ENCODE results near the gene GNG12.

Gene GNG12

DNA sequence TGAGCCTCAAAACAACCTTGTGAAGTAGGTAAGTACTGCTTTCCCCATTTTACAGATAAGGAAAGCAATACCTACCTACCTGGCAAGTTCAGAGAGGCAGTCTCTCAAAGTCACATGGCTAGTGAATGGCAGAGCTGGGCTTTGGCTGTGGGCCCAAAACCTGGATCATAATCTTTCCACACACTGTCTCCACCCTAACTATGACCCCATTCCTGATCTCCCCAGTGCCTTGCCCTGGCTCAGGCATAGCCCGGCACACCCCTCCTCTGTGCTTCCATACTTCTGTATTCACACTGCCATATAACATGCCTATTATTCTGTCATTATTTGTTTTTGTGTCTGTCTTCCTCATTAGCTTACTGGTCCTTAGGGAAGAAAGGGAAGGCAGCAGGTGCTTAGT, 15.9 kb downstream of the GNG12 start:
- DNase-seq (ENCODE audit: low read depth), result no peak
- TF ChIP-seq, protein P1, sequence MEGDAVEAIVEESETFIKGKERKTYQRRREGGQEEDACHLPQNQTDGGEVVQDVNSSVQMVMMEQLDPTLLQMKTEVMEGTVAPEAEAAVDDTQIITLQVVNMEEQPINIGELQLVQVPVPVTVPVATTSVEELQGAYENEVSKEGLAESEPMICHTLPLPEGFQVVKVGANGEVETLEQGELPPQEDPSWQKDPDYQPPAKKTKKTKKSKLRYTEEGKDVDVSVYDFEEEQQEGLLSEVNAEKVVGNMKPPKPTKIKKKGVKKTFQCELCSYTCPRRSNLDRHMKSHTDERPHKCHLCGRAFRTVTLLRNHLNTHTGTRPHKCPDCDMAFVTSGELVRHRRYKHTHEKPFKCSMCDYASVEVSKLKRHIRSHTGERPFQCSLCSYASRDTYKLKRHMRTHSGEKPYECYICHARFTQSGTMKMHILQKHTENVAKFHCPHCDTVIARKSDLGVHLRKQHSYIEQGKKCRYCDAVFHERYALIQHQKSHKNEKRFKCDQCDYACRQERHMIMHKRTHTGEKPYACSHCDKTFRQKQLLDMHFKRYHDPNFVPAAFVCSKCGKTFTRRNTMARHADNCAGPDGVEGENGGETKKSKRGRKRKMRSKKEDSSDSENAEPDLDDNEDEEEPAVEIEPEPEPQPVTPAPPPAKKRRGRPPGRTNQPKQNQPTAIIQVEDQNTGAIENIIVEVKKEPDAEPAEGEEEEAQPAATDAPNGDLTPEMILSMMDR (IDR thresholded peaks at IDR 0.05; ENCODE audit: low read depth, low read length, missing control alignments), result no peak
- no peak overlapping the region for H3K4me3 ChIP-seq (ENCODE audit: low read depth, low read length)

DNA sequence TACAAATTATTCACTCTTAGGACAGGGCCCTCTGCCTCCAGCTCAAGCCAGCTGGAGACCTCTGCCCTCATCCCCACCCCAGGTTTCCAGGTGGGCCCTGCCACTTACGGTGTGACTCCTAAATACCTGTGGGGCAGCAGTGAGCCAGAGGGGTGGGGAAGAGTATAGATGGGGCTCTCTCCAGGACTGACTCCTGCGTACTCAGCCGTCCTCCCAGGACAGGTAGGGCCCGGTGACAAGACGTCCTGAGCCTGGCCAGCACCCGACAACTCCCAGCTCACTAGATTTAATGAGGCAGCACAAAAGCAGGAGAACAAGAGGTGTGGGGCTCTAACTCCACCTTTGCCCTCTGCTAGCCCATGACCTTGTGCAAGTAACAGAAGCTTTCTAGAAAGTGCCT, 16.8 kb downstream of the GNG12 start:
- no peak for DNase-seq (ENCODE audit: low read depth)
- TF ChIP-seq, protein P1 (IDR thresholded peaks at IDR 0.05; ENCODE audit: low read depth, low read length, missing control alignments), result no peak
- H3K4me3 ChIP-seq (ENCODE audit: low read depth, low read length), result no peak overlapping the region

DNA sequence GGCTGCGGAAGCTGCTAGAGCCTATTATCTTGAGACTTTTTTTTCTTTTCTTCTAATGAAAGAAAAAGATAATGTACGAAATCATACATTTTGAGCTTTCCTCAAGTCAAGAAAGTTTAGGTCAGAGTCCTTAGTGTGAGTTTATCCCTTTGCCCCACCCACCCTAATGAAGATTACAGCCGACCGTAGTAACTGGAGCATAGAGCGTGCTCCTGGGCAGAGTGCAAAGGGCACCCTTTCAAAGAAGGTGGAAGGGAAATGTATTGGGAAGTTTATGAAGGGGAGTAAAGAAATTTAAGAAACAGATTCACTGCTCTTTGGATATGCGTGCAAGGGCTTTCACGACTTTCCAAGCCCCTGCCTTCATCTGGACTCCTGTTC, 17.2 kb downstream of the GNG12 start:
- TF ChIP-seq, protein P1 (IDR thresholded peaks at IDR 0.05; ENCODE audit: low read depth, low read length, missing control alignments), result no peak
- no peak overlapping the region for H3K4me3 ChIP-seq (ENCODE audit: low read depth, low read length)
- DNase-seq (ENCODE audit: low read depth), result no peak

DNA sequence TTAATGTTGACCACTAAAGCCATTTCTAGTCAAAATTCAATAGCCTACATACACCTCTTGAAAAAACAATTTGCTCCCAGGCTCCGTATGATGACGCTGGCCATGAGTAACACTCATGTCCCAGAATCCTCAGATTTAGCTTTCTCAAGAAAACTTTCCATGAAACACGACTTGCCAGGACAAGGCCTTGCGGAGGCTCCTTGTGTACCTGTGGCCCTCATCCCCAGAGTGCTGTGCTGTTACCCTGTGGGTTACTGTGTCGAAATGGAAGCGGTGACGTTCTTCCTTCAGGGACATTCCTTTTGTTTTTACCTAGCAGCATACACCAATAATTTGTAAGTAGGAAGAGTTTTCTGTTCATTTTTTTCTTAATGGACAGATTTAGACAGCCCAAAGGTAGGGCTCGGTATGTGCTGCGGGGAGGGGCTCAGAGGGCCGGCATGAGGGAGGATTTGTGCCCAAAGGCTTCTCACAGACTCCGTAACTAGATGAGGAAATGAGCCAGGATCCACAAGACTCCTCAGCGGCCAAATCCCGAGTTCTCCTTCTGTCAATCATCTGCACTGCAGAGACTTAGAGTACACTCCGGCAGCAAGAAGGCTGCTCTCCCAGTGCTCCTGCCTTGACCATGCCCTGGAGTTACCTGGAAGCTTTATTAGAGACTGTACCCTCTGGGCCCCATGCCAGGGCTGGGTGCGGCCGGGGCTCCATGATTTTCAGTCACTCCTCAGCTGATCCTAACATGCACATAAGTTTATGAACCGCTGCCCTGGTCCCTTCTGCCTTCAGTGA, 17.8 kb downstream of the GNG12 start:
- no peak overlapping the region for H3K4me3 ChIP-seq (ENCODE audit: low read depth, low read length)
- no peak for DNase-seq (ENCODE audit: low read depth)
- TF ChIP-seq, protein P1 (IDR thresholded peaks at IDR 0.05; ENCODE audit: low read depth, low read length, missing control alignments), result no peak

DNA sequence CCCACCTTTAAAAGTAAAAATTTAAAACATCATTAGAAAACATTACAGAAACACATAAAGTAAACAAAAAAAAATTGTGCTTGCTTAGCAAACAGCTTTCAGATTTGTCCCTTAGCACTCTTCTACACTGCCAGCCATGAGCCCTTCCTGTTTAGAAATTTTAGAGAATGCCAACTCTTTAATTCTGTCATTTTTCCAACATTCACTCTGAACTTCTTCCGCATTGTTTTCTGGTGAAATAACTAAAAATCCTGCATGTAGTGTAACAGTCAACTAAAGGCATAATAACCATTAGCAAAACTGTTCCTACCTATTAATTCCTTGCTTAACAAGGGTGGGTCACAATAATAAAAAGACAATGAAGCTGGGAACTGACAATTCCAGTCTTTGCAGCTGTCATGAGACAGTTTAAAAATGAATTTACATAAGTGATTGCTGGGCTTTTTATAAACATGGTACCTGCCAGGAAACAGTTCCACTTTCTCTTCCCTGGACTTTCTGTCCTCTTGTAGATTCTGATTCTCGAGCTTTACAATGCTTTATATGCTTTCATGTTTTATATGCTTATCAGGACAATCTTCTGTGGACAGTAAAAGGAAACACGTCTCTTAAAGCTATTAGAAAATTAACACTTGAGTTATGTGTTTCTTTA, 19.0 kb downstream of the GNG12 start:
- TF ChIP-seq, protein P1 (IDR thresholded peaks at IDR 0.05; ENCODE audit: low read depth, low read length, missing control alignments), result no peak
- no peak for DNase-seq (ENCODE audit: low read depth)
- H3K4me3 ChIP-seq (ENCODE audit: low read depth, low read length), result no peak overlapping the region

DNA sequence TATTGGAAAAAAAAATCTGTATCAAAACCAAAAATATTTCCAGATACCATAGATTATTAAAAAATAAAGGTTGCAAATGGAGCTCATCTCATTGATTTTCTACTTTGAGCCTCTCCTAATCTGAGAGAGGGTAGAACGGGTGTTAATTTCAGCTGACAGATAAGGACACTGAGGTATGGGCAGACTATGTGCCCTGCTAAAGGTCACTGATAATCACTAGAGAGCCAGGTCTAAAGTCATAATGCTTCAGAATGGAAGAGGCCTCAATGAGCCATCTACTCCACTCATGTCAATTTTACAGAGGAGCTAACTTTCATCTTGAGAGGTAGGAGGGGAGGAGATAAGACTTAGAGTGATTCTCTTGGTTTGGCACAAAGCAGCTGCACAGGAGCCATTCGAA, 21.0 kb downstream of the GNG12 start:
- H3K4me3 ChIP-seq (ENCODE audit: low read depth, low read length), result no peak overlapping the region
- no peak for DNase-seq (ENCODE audit: low read depth)
- TF ChIP-seq, protein P1 (IDR thresholded peaks at IDR 0.05; ENCODE audit: low read depth, low read length, missing control alignments), result no peak

Measured in GM12864 (cell line).